Measurements from ENCODE around the gene G3BP2.
"Not testable (repeated sequence)": the region's sequence is repeated elsewhere in the genome, so short reads cannot be mapped to it uniquely, and the experiment has no call there.

The G3BP2 gene

GRCh38 chr4:75683482-75684155 is 10.4 kb upstream of the G3BP2 start:
- no peak for DNase-seq

- DNase-seq, result no peak
Measured at GRCh38 chr4:75679876-75680575, 6.8 kb upstream of the G3BP2 start.

DNA sequence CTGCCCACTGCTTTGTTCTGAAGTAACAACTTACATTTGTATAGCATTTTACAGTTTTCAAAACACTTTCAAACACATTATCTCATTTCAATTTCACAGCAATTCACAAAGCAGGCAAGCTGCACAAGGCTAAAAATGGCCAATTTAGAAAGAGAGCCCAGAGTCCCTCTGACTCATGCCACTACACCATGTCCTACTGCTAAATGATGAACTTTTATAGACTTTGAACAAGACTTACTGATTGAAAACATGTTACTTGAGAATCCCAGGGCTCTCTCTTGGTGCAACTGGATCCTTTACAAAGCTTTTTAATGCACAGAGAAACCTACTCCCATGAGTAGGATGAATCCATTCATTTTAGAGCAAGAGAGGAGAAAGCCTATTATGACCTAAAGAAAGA is 5.8 kb upstream of the G3BP2 start:
- no peak for DNase-seq

DNA sequence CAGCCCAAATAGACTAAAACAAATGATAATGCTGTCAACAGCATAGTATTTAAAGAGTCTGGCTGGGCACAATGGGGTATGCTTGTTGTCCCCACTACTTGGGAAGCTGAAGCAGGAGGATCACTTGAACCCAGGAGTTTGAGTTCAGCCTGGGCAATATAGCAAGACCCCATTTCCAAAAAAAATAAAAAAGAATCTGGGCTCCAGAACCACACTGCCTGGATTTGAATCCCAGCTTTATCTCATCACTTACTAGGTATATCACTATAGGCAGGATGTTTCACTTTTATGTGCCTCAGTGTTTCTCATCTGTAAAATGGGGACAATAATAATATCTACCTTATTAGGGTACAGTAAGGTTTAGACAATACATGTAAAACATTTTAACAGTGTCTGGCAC is 5.3 kb upstream of the G3BP2 start:
- no peak for DNase-seq

GRCh38 chr4:75675004-75675531 is 1.9 kb upstream of the G3BP2 start:
- DNase-seq, result no peak

- no peak for DNase-seq
Measured at GRCh38 chr4:75673959-75674328, 733 bp upstream of the G3BP2 start.

DNA sequence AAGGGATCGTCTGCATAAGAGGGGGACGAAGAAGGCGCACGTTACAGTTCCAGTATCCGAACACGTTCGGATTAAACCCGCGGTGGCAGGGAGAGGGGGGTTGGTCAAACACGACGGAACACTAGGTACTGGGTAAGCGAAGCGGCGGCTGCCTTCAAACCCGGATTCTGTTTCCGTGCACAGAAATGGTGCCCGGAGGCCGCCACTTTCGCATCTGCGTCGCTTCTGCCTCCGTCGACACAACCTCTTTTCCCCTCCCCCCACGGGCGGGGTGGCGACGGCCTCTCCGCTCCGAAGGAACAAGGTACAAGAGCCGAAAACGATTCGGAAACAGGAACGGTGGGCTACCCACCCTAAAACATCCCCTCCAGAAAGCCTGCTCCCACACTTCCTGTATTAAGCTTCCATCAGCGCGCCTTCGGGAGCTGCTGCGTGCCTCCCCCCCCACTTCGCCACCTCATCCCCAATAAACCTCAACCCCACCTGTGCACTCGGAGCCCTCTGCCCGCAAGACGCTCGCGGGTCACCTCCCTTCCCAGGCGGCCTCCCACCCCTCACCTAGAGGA is 667 bp downstream of the G3BP2 start:
- peak; percentile 68 to 87 (median 76) for DNase-seq

GRCh38 chr4:75671802-75672421 is 1.3 kb downstream of the G3BP2 start:
- peak in 1 of 6 experiments; percentile 18 for DNase-seq

DNA sequence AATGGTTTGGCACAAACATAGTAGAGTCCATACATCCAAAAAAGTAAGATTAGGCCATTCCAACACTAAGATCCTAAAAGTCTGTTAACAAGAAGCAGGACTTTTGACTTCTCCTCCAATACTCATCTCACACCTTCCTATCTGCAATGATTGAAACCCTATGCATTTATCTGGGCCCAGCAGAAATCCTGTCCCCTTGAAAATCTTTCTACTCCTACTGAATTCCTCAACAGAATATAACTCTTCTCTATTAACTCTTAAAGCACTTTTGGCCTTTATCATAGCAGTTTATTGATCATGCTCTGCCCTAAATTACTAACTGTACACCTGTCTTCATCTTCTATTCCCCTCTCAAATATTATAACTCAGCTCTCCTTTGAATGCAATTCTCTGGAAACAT is 4.6 kb downstream of the G3BP2 start:
- no peak for DNase-seq

- peak in 1 of 6 experiments; percentile 11 for DNase-seq
Measured at GRCh38 chr4:75667636-75668035, 5.6 kb downstream of the G3BP2 start.

DNA sequence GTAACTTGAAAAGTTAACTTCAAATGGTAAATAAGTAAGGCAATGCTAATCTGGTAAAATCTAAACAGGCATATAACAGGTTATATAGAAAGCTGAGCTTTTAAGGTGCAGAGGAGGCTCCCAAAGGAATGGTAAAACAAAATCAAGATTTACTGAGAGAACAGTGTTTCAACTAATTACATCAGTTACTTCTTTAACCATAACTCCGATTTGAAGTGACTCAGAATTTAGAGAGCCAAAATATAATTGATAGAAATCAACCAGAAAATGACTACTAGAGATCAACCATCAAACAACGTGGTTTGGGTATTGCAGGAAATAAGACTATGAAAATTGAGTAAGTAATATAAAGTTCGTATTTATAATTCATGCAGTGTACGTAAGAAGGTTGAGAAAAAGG is 6.9 kb downstream of the G3BP2 start:
- DNase-seq, result no peak

- not testable (repeated sequence) for DNase-seq
Measured at GRCh38 chr4:75664604-75665003, 8.6 kb downstream of the G3BP2 start.

DNA sequence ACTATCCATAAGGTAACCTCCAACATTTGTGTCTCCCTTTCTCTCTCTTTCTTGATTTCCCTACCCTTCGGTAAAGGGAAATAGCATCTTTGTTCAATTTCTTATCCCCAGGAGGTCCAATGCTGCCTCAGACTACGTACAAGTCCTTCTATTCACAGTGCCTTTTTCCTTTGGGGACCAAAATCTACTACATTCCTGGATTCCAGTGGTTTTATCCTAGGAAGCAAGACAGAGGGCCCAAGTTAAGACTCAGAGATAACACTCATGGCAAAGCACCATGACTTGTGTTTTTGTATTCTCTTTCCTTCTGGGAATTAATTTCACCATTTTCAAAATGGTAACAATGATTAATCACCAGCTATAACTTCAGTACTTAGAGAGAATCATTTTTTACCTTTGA is 10.6 kb downstream of the G3BP2 start:
- DNase-seq, result no peak

DNA sequence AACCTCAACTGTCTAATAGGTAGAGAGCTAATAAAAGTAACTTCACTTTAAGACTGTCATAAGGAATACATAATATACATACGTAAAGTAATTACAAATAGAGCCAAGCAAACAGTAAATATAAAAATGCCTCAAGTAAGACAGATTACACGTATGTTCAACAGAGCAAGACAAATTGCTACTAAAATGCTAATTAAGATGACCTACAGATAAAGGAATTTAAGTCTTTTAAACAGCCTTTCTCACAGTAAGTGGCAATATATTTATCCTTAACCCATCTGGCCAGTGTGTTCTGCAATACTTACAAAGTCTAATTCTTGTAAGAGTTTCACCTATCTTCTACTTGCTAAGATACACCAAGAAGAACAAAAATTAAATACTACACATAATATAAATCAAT is 12.7 kb downstream of the G3BP2 start:
- DNase-seq, result no peak

GRCh38 chr4:75659512-75660031 is 13.6 kb downstream of the G3BP2 start:
- DNase-seq, result no peak

- DNase-seq, result no peak
Measured at GRCh38 chr4:75658876-75659275, 14.3 kb downstream of the G3BP2 start.

GRCh38 chr4:75655562-75655961 is 17.6 kb downstream of the G3BP2 start:
- DNase-seq, result peak in 3 of 6 experiments; percentile 48 to 65 (median 57)

GRCh38 chr4:75654905-75655304 is 18.3 kb downstream of the G3BP2 start:
- DNase-seq, result peak in 4 of 6 experiments; percentile 6 to 49 (median 36)

DNA sequence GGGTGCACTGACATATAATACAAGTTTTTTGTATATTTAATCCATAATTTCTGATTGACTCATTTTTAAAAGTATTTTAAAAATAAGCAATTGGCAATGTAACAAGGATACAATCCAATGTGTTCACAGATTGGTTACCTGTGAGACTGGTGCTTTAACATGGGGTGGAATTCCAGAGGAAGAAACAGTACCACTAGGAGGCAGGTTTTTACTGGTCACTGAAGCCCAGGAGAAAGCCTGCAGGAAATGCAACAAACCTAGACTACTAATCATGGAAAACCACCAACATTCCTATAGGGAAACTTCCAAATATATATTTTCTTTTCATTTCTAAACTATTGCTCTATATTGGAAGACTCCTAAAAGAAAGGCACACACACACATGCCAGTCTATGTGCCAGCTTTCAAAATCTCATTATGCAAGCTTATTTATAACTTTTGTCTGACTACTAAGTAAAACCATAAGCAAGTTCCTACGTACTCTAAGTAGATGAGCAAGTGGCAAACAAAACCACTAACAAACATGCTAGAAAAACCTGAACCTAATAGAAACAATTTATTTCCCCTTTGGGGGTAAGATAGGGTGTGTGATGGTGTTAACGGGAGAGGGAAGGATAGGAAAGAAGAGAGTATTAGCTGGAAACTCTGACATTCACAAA is 19.2 kb downstream of the G3BP2 start:
- DNase-seq, result no peak

DNA sequence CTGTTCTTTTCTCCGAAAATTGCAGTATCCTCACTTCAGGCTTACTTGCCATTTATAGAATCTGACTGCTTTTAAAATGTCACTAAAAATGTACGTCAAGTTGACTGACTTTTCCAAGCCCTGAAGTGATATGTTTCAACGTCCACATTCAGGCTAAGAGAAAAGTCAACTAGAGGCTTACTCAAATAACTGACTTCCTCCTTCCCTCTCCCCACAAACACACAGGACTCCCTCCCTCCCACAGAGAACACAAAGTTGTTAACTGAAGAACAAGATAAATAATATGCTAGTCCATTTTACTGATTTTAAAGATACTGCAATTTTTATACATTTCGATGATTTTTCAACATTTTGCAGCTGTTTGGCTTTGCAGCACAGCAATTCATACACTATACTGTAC is 29.1 kb downstream of the G3BP2 start:
- DNase-seq, result no peak

- DNase-seq, result no peak
Measured at GRCh38 chr4:75643651-75644050, 29.6 kb downstream of the G3BP2 start.

DNA sequence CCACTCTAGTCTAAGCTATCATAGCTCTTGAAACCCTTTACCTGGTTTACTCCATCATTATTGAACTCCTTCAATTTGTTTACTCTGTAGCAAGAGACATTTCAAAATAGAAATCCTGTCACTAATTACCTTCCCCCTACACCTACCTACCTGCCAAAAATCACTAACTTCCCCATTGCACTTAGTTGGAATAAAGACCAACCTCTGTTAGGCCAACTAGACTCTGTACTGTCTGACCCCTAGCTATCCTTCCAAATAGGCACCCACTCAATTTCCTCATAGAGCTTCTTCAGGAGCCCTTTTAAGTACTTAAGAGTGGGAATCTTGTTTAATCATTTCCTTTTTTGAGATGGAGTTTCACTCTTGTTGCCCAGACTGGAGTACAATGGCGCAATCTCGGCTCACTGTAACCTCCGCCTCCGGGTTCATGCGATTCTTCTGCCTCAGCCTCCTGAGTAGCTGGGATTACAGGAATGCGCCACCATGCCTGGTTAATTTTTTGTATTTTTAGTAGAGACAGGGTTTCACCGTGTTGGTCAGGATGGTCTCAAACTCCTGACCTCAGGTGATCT is 34.0 kb downstream of the G3BP2 start:
- DNase-seq, result no peak

Data from stimulated activated naive CD4-positive, alpha-beta T cell (primary cell).